HEK293 (cell line): Measurements from ENCODE around the gene NECAB3.

ENCODE experiments used
- CTCF ChIA-PET: fragments of 350-600 bp; formaldehyde crosslinking; extraction: SDS; loops from one replicate; lab custom pipeline; 2021; ENCODE audit warnings: antibody characterized with exemption; lab: Yijun Ruan, JAX
- POLR2A ChIA-PET: fragments of 300-600 bp; formaldehyde crosslinking; extraction: SDS; loops from one replicate; lab custom pipeline; 2020; ENCODE audit warnings: antibody characterized with exemption, inconsistent platforms; lab: Yijun Ruan, JAX
- H3K27ac ChIP-seq: fragments of 200-500 bp; sonication (Bioruptor generic); 2 replicates; pipeline ENCODE4 v1.5.1; 2014; ENCODE audit warnings: low read depth, low read length, control low read depth, inconsistent platforms; ENCODE audit errors: extremely low read depth
- H3K36me3 ChIP-seq, 2 experiments: fragments of 200-500 bp in 1 of 2; sonication (Bioruptor generic) in 1 of 2; 1 replicate in 1 of 2; 2 replicates in 1 of 2; pipeline ENCODE4 v1.5.1; 2014 to 2017; ENCODE audit warnings: inconsistent platforms in 2 of 2, low read length in 2 of 2; ENCODE audit not compliant: control insufficient read depth in 2 of 2, insufficient read depth in 1 of 2
- H3K4me1 ChIP-seq: fragments of 200-500 bp; sonication (Bioruptor generic); 2 replicates; pipeline ENCODE4 v1.5.1; 2014; ENCODE audit warnings: mild to moderate bottlenecking, low read length, inconsistent platforms; ENCODE audit not compliant: control insufficient read depth, insufficient read depth
- H3K4me3 ChIP-seq: 2 replicates; pipeline ENCODE4 v1.5.1; 2011; ENCODE audit warnings: low read depth, mild to moderate bottlenecking, control low read depth, low read length, moderate library complexity
- H3K9me3 ChIP-seq: fragments of 200-500 bp; sonication (Bioruptor generic); 2 replicates; pipeline ENCODE4 v1.5.1; 2014; ENCODE audit warnings: low read depth, low read length, inconsistent platforms; ENCODE audit not compliant: control insufficient read depth, insufficient read depth
- BCL11A ChIP-seq: fragments of 450-650 bp; formaldehyde crosslinking; IDR thresholded peaks from 2 replicates; pipeline ENCODE4 v1.5.1; 2016; ENCODE audit warnings: low read depth, missing biosample characterization, missing genetic modification characterization
- MEIS1 ChIP-seq: sonication (generic); formaldehyde crosslinking; IDR thresholded peaks from 2 replicates; pipeline ENCODE4 v1.8.1; 2022; ENCODE audit warnings: missing genetic modification reagents, mild to moderate bottlenecking, borderline replicate concordance
- PRDM2 ChIP-seq: fragments of 450-650 bp; formaldehyde crosslinking; IDR thresholded peaks from 2 replicates; pipeline ENCODE4 v1.5.1; 2016; ENCODE audit warnings: missing biosample characterization, missing genetic modification characterization, borderline replicate concordance
- SCRT2 ChIP-seq: fragments of 450-650 bp; formaldehyde crosslinking; IDR thresholded peaks from 2 replicates; pipeline ENCODE4 v1.5.1; 2016; ENCODE audit warnings: missing biosample characterization, missing genetic modification characterization
- SP2 ChIP-seq: fragments of 450-650 bp; formaldehyde crosslinking; IDR thresholded peaks from 2 replicates; pipeline ENCODE4 v1.5.1; 2016; ENCODE audit warnings: missing biosample characterization, missing genetic modification characterization
- SP3 ChIP-seq: fragments of 450-650 bp; formaldehyde crosslinking; IDR thresholded peaks from 2 replicates; pipeline ENCODE4 v1.5.1; 2016; ENCODE audit warnings: missing biosample characterization, missing genetic modification characterization
- WT1 ChIP-seq: fragments of 450-650 bp; formaldehyde crosslinking; IDR thresholded peaks from 2 replicates; pipeline ENCODE4 v1.5.1; 2016; ENCODE audit warnings: missing biosample characterization, missing genetic modification characterization
- ZBTB17 ChIP-seq: fragments of 450-650 bp; formaldehyde crosslinking; IDR thresholded peaks from 2 replicates; pipeline ENCODE4 v1.5.1; 2016; ENCODE audit warnings: missing biosample characterization, missing genetic modification characterization
- ZBTB20 ChIP-seq: fragments of 450-650 bp; formaldehyde crosslinking; IDR thresholded peaks from 2 replicates; pipeline ENCODE4 v1.5.1; 2016; ENCODE audit warnings: missing biosample characterization, missing genetic modification characterization
- ZBTB8A ChIP-seq: fragments of 450-650 bp; formaldehyde crosslinking; IDR thresholded peaks from 2 replicates; pipeline ENCODE4 v1.5.1; 2016; ENCODE audit warnings: missing biosample characterization, missing genetic modification characterization
- ZNF10 ChIP-seq: fragments of 450-650 bp; formaldehyde crosslinking; IDR thresholded peaks from 2 replicates; pipeline ENCODE4 v1.5.1; 2017; ENCODE audit warnings: missing biosample characterization, missing genetic modification characterization
- ZNF112 ChIP-seq: fragments of 450-650 bp; formaldehyde crosslinking; IDR thresholded peaks from 2 replicates; pipeline ENCODE4 v1.5.0; 2017; ENCODE audit warnings: missing biosample characterization, missing genetic modification characterization
- ZNF133 ChIP-seq: fragments of 450-650 bp; formaldehyde crosslinking; IDR thresholded peaks from 2 replicates; pipeline ENCODE4 v1.5.1; 2016; ENCODE audit warnings: missing biosample characterization, missing genetic modification characterization
- ZNF184 ChIP-seq: fragments of 450-650 bp; IDR thresholded peaks from 2 replicates; pipeline ENCODE4 v1.5.1; 2018; ENCODE audit warnings: missing biosample characterization, mild to moderate bottlenecking, missing genetic modification characterization
- ZNF211 ChIP-seq: fragments of 450-650 bp; formaldehyde crosslinking; IDR thresholded peaks from 2 replicates; pipeline ENCODE4 v1.5.1; 2016; ENCODE audit warnings: low read depth, missing biosample characterization, missing genetic modification characterization
- ZNF266 ChIP-seq: fragments of 450-650 bp; formaldehyde crosslinking; IDR thresholded peaks from 2 replicates; pipeline ENCODE4 v1.5.1; 2016; ENCODE audit warnings: missing biosample characterization, missing genetic modification characterization, low read depth
- ZNF280D ChIP-seq: fragments of 450-650 bp; formaldehyde crosslinking; IDR thresholded peaks from 2 replicates; pipeline ENCODE4 v1.5.1; 2016; ENCODE audit warnings: missing biosample characterization, missing genetic modification characterization
- ZNF398 ChIP-seq: fragments of 450-650 bp; formaldehyde crosslinking; IDR thresholded peaks from 2 replicates; pipeline ENCODE4 v1.5.1; 2017; ENCODE audit warnings: missing biosample characterization, missing genetic modification characterization
- ZNF514 ChIP-seq: fragments of 450-650 bp; formaldehyde crosslinking; IDR thresholded peaks from 2 replicates; pipeline ENCODE4 v1.5.1; 2016; ENCODE audit warnings: missing biosample characterization, missing genetic modification characterization
- ZNF600 ChIP-seq: fragments of 450-650 bp; formaldehyde crosslinking; IDR thresholded peaks from 2 replicates; pipeline ENCODE4 v1.5.1; 2016; ENCODE audit warnings: missing biosample characterization, missing genetic modification characterization
- ZNF626 ChIP-seq: fragments of 450-650 bp; sonication (Bioruptor Pico); formaldehyde crosslinking; IDR thresholded peaks from 2 replicates; pipeline ENCODE4 v1.5.1; 2018; ENCODE audit warnings: missing biosample characterization, missing genetic modification characterization, inconsistent platforms
- ZNF677 ChIP-seq: fragments of 450-650 bp; IDR thresholded peaks from 2 replicates; pipeline ENCODE4 v1.5.0; 2018; ENCODE audit warnings: missing biosample characterization, mild to moderate bottlenecking, missing genetic modification characterization, moderate library complexity

Gene NECAB3

GRCh38 chr20:33666293-33667244 is 7.7 kb downstream of the NECAB3 start, which contains the start of gene ACTL10 (continued):
- TF ChIP-seq ZNF112 (tag by site-specific recombination) (no peak), SP2 (peak; percentile 84), ZNF626 (tag by site-specific recombination) (no peak), ZNF266 (no peak), ZBTB17 (peak; percentile 71), WT1 (no peak), ZNF184 (tag by site-specific recombination) (no peak), ZNF398 (tag by site-specific recombination) (no peak), ZNF677 (no peak), ZNF211 (no peak), ZNF600 (tag by site-specific recombination) (peak; percentile 53), ZBTB8A (no peak), ZNF133 (tag by site-specific recombination) (no peak)

GRCh38 chr20:33664762-33665144 is 9.5 kb downstream of the NECAB3 start:
- no peak overlapping the region for H3K4me3 ChIP-seq
- POLR2A ChIA-PET: interaction anchor here (1.2 to 3.2 kb wide), 5 partner anchors 10 to 263 kb away, joined by 4 to 23 read pairs (median 10); partner anchors contain the start of genes CBFA2T2, CDK5RAP1 and NECAB3
- peaks cover 0 to 40% of the 10 kb centered on the region in 2 experiments; a peak in 1 of 3 replicates for H3K36me3 ChIP-seq
- TF ChIP-seq ZNF514 (tag by site-specific recombination) (no peak), SP3 (tag by site-specific recombination) (peak; percentile 25; the same call in 1 of the 2 replicates), SCRT2 (tag by site-specific recombination) (peak; percentile 51; the same call in 1 of the 2 replicates), ZNF280D (tag by site-specific recombination) (no peak), ZNF600 (tag by site-specific recombination) (0 out of 2 replicates have a peak, but pooled peaks have one; percentile 77), SP2 (peak; percentile 41), ZBTB17 (peak; percentile 55), BCL11A (tag by site-specific recombination) (no peak), ZNF10 (tag by site-specific recombination) (no peak), ZBTB20 (peak; percentile 18), MEIS1 (no peak), PRDM2 (no peak)
- no peak overlapping the region for H3K27ac ChIP-seq
- H3K9me3 ChIP-seq: no peaks in the 10 kb centered on the region
- CTCF ChIA-PET: interaction anchor here (0.6 to 1.4 kb wide), 3 partner anchors 16 to 207 kb away, joined by 3 to 6 read pairs (median 4); no protein-coding TSS in a partner anchor
- no peaks in the 10 kb centered on the region for H3K4me1 ChIP-seq
